Measurements from ENCODE around the gene CES3.
"Not testable (repeated sequence)": the region's sequence is repeated elsewhere in the genome, so short reads cannot be mapped to it uniquely, and the experiment has no call there.

CES3 gene

GRCh38 chr16:66933776-66934137 lies 27.3 kb upstream of the CES3 start:
- Histone ChIP-seq H4K20me1 (ENCODE audit: insufficient read depth, low read length) (no peaks in the 10 kb centered on the region), H3K9ac (ENCODE audit: low read length) (peak overlapping the region; percentile 91), H3K27me3 (replicated peaks; ENCODE audit: insufficient read depth, low read length) (no peaks in the 10 kb centered on the region), H3K27ac (ENCODE audit: low read length) (peak overlapping the region; percentile 53), H3K4me1 (ENCODE audit: low read length) (0 out of 2 replicates have a peak, but pooled peaks cover 4% of the 10 kb centered on the region), H3K9me2 (replicated peaks; ENCODE audit: insufficient read depth, low read length) (no peaks in the 10 kb centered on the region), H3K79me2 (ENCODE audit: low read length) (peaks cover 41% of the 10 kb centered on the region), H3K4me2 (ENCODE audit: low read depth, low read length) (peak overlapping the region; percentile 77), H3K4me3 (ENCODE audit: low read length) (peak overlapping the region; percentile 93), H2AFZ (ENCODE audit: low read length) (peak overlapping the region; percentile 68), H3F3A (ENCODE audit: insufficient read depth, low read length) (no peaks in the 10 kb centered on the region; the same call in 1 of the 2 replicates), H3K36me3 (replicated peaks; ENCODE audit: insufficient read depth, low read length) (no peaks in the 10 kb centered on the region), H3K9me3 (replicated peaks; ENCODE audit: insufficient read depth, low read length) (no peaks in the 10 kb centered on the region)
- peak; percentile 37 for DNase-seq
- TF ChIP-seq, protein P1, sequence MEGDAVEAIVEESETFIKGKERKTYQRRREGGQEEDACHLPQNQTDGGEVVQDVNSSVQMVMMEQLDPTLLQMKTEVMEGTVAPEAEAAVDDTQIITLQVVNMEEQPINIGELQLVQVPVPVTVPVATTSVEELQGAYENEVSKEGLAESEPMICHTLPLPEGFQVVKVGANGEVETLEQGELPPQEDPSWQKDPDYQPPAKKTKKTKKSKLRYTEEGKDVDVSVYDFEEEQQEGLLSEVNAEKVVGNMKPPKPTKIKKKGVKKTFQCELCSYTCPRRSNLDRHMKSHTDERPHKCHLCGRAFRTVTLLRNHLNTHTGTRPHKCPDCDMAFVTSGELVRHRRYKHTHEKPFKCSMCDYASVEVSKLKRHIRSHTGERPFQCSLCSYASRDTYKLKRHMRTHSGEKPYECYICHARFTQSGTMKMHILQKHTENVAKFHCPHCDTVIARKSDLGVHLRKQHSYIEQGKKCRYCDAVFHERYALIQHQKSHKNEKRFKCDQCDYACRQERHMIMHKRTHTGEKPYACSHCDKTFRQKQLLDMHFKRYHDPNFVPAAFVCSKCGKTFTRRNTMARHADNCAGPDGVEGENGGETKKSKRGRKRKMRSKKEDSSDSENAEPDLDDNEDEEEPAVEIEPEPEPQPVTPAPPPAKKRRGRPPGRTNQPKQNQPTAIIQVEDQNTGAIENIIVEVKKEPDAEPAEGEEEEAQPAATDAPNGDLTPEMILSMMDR (IDR thresholded peaks at IDR 0.05; ENCODE audit: low read length), result no peak
- TF ChIP-seq EZH2 (optimal IDR thresholded peaks at IDR 0.05; ENCODE audit: low read depth, low read length), result no peak
- no peak for TF ChIP-seq EZH2phosphoT487 (IDR thresholded peaks at IDR 0.05; ENCODE audit: low read length)

- H3K79me2 ChIP-seq (ENCODE audit: low read length), result peaks cover 41% of the 10 kb centered on the region
- no peak for TF ChIP-seq EZH2phosphoT487 (IDR thresholded peaks at IDR 0.05; ENCODE audit: low read length)
- TF ChIP-seq, protein P1 (IDR thresholded peaks at IDR 0.05; ENCODE audit: low read length), result no peak
- no peak for TF ChIP-seq EZH2 (optimal IDR thresholded peaks at IDR 0.05; ENCODE audit: low read depth, low read length)
- no peaks in the 10 kb centered on the region for H4K20me1 ChIP-seq (ENCODE audit: insufficient read depth, low read length)
- peak within 1 kb of the TSS; percentile 53 for H3K27ac ChIP-seq (ENCODE audit: low read length)
- peak within 1 kb of the TSS; percentile 93 for H3K4me3 ChIP-seq (ENCODE audit: low read length)
- H3K36me3 ChIP-seq (replicated peaks; ENCODE audit: insufficient read depth, low read length), result no peaks in the 10 kb centered on the region
- H3K27me3 ChIP-seq (replicated peaks; ENCODE audit: insufficient read depth, low read length), result no peaks in the 10 kb centered on the region
- peak within 1 kb of the TSS; percentile 91 for H3K9ac ChIP-seq (ENCODE audit: low read length)
- H3K9me2 ChIP-seq (replicated peaks; ENCODE audit: insufficient read depth, low read length), result no peaks in the 10 kb centered on the region
- peak within 1 kb of the TSS; percentile 68 for H2AFZ ChIP-seq (ENCODE audit: low read length)
- no peaks in the 10 kb centered on the region; the same call in 1 of the 2 replicates for H3F3A ChIP-seq (ENCODE audit: insufficient read depth, low read length)
- 0 out of 2 replicates have a peak, but pooled peaks cover 4% of the 10 kb centered on the region for H3K4me1 ChIP-seq (ENCODE audit: low read length)
- DNase-seq, result peak; percentile 90
- peak within 1 kb of the TSS; percentile 86 for H3K4me2 ChIP-seq (ENCODE audit: low read depth, low read length)
- H3K9me3 ChIP-seq (replicated peaks; ENCODE audit: insufficient read depth, low read length), result no peaks in the 10 kb centered on the region
These were observed 26.8 kb upstream of the CES3 start, which contains the start of gene CIAO2B for GRCh38 chr16:66934138-66934838. Gene CIAO2B (minus strand): TSS chr16:66934402. CDS start chr16:66934364, 38 bp downstream.

DNA sequence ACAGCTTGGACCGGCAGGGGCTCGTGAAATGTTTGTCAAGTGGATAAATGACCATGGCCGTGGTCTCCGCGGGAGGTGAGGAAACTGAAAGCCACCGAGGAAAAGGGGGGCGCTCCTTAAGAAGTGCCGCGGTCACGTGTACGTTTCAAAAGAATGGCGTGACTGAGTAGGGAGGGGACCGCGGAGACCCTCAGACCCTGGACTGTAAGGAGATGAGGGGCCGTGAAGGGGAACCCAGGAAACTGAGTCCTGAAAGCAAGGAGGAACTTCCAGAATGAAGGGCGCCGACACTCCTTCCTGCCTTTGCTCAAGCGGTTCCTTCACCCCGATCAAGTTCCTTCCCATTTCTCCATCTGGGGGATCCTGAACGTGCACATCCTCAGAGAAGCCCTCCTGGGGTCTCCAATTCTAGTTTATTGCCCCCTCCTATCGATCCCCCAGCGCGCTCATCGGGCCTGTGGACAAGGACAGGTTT lies 26.2 kb upstream of the CES3 start:
- peak overlapping the region; percentile 86 for H3K4me2 ChIP-seq (ENCODE audit: low read depth, low read length)
- peak overlapping the region; percentile 93 for H3K4me3 ChIP-seq (ENCODE audit: low read length)
- DNase-seq; H3K9me2 ChIP-seq (replicated peaks; ENCODE audit: insufficient read depth, low read length); H3K27me3 ChIP-seq (replicated peaks; ENCODE audit: insufficient read depth, low read length); H3K4me1 ChIP-seq (ENCODE audit: low read length); H3K36me3 ChIP-seq (replicated peaks; ENCODE audit: insufficient read depth, low read length); H3F3A ChIP-seq (ENCODE audit: insufficient read depth, low read length); H3K9me3 ChIP-seq (replicated peaks; ENCODE audit: insufficient read depth, low read length); H4K20me1 ChIP-seq (ENCODE audit: insufficient read depth, low read length): not testable (repeated sequence)
- H3K27ac ChIP-seq (ENCODE audit: low read length), result peak overlapping the region; percentile 53; the same call in 1 of the 2 replicates
- H3K79me2 ChIP-seq (ENCODE audit: low read length), result peaks cover 41% of the 10 kb centered on the region
- H2AFZ ChIP-seq (ENCODE audit: low read length), result peak overlapping the region; percentile 68
- H3K9ac ChIP-seq (ENCODE audit: low read length), result peak overlapping the region; percentile 91

Measured in MM.1S (cell line).